HL-60 (cell line): ENCODE results near the gene RTN3.

Source experiments
- CTCF ChIP-seq: IDR thresholded peaks from one replicate; pipeline ENCODE4 v1.5.1; 2011; ENCODE audit warnings: low read length, control low read depth, inconsistent platforms; ENCODE audit not compliant: insufficient read depth
- POLR2AphosphoS5 ChIP-seq: IDR thresholded peaks from 2 replicates; pipeline ENCODE4 v1.6.1; 2012; ENCODE audit warnings: low read depth
- TF ChIP-seq, protein P1 (sequence below): IDR thresholded peaks from 2 replicates; pipeline ENCODE4 v1.6.1; 2012; ENCODE audit warnings: low read depth; ENCODE audit not compliant: insufficient replicate concordance

DNA sequence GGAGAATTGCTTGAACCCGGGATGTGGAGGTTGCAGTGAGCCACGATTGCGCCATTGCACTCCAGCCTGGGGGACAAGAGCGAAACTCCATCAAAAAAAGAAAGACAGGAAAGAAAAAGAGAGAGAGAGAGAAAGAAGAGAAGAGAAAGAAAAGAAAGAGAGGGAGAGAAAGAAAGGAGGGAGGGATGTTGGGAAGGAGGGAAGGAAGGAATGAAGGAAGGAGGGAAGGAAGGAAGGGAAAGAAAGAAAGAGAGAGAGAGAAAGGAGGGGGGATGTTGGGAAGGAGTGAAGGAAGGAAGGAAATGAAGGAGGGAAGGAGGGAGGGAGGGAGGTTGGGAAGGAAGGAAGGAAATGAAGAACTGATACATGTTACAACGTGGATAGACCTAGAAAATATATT lies 119.6 kb downstream of the RTN3 start:
- TF ChIP-seq CTCF (no peak), POLR2AphosphoS5 (no peak)
- TF ChIP-seq, protein P1, sequence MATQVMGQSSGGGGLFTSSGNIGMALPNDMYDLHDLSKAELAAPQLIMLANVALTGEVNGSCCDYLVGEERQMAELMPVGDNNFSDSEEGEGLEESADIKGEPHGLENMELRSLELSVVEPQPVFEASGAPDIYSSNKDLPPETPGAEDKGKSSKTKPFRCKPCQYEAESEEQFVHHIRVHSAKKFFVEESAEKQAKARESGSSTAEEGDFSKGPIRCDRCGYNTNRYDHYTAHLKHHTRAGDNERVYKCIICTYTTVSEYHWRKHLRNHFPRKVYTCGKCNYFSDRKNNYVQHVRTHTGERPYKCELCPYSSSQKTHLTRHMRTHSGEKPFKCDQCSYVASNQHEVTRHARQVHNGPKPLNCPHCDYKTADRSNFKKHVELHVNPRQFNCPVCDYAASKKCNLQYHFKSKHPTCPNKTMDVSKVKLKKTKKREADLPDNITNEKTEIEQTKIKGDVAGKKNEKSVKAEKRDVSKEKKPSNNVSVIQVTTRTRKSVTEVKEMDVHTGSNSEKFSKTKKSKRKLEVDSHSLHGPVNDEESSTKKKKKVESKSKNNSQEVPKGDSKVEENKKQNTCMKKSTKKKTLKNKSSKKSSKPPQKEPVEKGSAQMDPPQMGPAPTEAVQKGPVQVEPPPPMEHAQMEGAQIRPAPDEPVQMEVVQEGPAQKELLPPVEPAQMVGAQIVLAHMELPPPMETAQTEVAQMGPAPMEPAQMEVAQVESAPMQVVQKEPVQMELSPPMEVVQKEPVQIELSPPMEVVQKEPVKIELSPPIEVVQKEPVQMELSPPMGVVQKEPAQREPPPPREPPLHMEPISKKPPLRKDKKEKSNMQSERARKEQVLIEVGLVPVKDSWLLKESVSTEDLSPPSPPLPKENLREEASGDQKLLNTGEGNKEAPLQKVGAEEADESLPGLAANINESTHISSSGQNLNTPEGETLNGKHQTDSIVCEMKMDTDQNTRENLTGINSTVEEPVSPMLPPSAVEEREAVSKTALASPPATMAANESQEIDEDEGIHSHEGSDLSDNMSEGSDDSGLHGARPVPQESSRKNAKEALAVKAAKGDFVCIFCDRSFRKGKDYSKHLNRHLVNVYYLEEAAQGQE: no peak
